NB4 (cell line): ENCODE measurements around the gene SLC25A44.

Experiments
- MYC ChIP-seq: IDR thresholded peaks from 2 replicates; pipeline ENCODE4 v1.6.1; 2011; ENCODE audit warnings: low read depth, low read length
- POLR2A ChIP-seq: IDR thresholded peaks from 2 replicates; pipeline ENCODE4 v1.6.1; 2011; ENCODE audit warnings: mild to moderate bottlenecking; ENCODE audit not compliant: insufficient read length; ENCODE audit errors: extremely low read depth
- TF ChIP-seq, protein P1 (sequence below): IDR thresholded peaks from one replicate; pipeline ENCODE4 v1.5.1; 2012; ENCODE audit warnings: low read depth, low read length
- TF ChIP-seq, protein P2 (sequence below): IDR thresholded peaks from 2 replicates; pipeline ENCODE4 v1.6.1; 2011; ENCODE audit warnings: low read depth, low read length

DNA sequence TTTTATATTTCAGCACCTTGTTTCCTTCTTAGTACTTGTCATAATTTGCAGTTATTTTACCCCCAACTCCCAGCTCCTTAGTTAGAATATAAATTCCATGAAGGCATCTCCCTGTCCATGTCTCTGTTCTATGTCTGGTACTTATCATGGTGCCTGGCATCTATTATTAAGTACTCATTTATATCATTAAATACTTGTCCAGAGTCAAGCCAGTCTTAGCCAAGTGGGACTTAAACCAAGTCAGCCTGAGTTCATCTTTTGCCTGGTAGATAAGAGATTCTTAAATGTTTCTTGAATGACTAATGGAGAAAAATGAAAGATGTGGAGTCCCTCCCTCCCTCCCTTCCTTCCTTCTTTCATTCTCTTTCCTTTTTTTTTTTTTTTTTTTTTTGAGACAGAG is 9.4 kb downstream of the SLC25A44 start:
- TF ChIP-seq, protein P1, sequence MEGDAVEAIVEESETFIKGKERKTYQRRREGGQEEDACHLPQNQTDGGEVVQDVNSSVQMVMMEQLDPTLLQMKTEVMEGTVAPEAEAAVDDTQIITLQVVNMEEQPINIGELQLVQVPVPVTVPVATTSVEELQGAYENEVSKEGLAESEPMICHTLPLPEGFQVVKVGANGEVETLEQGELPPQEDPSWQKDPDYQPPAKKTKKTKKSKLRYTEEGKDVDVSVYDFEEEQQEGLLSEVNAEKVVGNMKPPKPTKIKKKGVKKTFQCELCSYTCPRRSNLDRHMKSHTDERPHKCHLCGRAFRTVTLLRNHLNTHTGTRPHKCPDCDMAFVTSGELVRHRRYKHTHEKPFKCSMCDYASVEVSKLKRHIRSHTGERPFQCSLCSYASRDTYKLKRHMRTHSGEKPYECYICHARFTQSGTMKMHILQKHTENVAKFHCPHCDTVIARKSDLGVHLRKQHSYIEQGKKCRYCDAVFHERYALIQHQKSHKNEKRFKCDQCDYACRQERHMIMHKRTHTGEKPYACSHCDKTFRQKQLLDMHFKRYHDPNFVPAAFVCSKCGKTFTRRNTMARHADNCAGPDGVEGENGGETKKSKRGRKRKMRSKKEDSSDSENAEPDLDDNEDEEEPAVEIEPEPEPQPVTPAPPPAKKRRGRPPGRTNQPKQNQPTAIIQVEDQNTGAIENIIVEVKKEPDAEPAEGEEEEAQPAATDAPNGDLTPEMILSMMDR, result no peak
- no peak for TF ChIP-seq POLR2A
- TF ChIP-seq, protein P2, sequence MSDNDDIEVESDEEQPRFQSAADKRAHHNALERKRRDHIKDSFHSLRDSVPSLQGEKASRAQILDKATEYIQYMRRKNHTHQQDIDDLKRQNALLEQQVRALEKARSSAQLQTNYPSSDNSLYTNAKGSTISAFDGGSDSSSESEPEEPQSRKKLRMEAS, result no peak
- TF ChIP-seq MYC, result no peak
